ENCODE results near the gene ZFPL1. TPM values are rescaled to one million over a fixed set of nuclear protein-coding genes. Genes with fewer than 3 reads are reported as not detected.

ZFPL1 gene
- total and polyA plus RNA-seq, 7 experiments from 2014 or later: 24.2 to 53.0 (median 39.1) TPM

DNA sequence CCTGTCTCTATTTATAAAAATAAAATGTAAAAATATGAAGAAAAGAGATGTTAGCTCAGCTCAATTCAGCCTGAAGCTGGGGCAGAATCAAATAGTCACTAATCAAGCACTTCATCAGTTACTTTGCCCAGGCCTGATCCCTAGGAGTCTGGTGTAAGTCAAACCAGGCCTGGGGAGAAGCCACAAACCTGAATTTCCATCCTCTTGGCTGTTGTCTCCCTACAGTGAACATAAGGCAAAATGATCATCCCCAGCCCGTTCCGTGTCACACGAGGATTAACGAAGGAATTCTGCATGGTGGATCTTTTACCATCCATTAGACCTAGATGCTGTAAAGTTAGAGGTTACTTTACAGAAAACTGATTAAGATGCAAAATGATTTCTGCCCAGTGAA is 19.2 kb upstream of the ZFPL1 start:
- no peaks in the 10 kb centered on the region for H3K9me3 ChIP-seq (ENCODE audit: control insufficient read depth in 2 of 3, low read length in 3 of 3)
- H3K27ac ChIP-seq (ENCODE audit: low read depth, low read length): no peak overlapping the region
- no peaks in the 10 kb centered on the region for H3K36me3 ChIP-seq (ENCODE audit: control insufficient read depth in 2 of 3, insufficient read depth in 3 of 3, low read length in 3 of 3)
- no peak overlapping the region for H3K27ac Mint-ChIP-seq
- no peak for DNase-seq
- no peaks in the 10 kb centered on the region for H3K36me3 Mint-ChIP-seq
- ATAC-seq: no peak
- no peak overlapping the region for H3K4me3 Mint-ChIP-seq
- no peaks in the 10 kb centered on the region for H3K9me3 Mint-ChIP-seq
- H3K27me3 Mint-ChIP-seq: no peaks in the 10 kb centered on the region
- H3K4me1 ChIP-seq (ENCODE audit: control insufficient read depth in 2 of 2, insufficient read depth in 2 of 2, low read length in 2 of 2): no peaks in the 10 kb centered on the region
- no peaks in the 10 kb centered on the region for H3K27me3 ChIP-seq (ENCODE audit: control insufficient read depth in 2 of 2, insufficient read depth in 2 of 2, low read length in 2 of 2)
- ChIA-PET CTCF (no interaction called here), POLR2A (no interaction called here)
- intact Hi-C loops (cut with micrococcal nuclease): no loop called here
- H3K4me1 Mint-ChIP-seq: peaks cover 0 to 14% (median 0%) of the 10 kb centered on the region in 7 donors
- no peak overlapping the region for H3K4me3 ChIP-seq (ENCODE audit: low read length)

DNA sequence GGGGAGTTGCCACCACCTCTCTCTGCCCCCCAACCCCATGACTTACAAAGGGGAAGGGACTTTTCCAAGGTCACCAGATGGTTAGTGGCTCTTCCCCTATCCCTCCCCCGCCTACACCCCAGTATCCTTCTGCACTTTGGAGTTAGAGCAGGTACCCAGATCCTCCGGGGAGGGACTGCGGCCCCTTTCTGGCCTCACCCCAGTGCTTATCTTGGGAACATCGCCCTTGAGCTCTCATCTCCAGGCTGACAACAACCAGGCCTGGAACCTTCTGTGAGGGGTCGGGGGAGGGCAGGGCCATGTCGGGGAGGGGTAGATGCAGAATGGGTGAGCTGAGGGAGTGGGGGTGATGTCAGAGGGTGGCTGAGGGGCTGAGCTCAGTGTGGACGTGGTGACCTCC is 18.2 kb upstream of the ZFPL1 start:
- no peaks in the 10 kb centered on the region for H3K36me3 ChIP-seq (ENCODE audit: control insufficient read depth in 2 of 3, insufficient read depth in 3 of 3, low read length in 3 of 3)
- no peaks in the 10 kb centered on the region for H3K9me3 Mint-ChIP-seq
- no peak overlapping the region for H3K27ac ChIP-seq (ENCODE audit: low read depth, low read length)
- ATAC-seq (no peak), DNase-seq (no peak)
- H3K27me3 Mint-ChIP-seq: no peaks in the 10 kb centered on the region
- no peaks in the 10 kb centered on the region for H3K27me3 ChIP-seq (ENCODE audit: control insufficient read depth in 2 of 2, insufficient read depth in 2 of 2, low read length in 2 of 2)
- H3K4me3 Mint-ChIP-seq: no peak overlapping the region
- no peak overlapping the region for H3K4me3 ChIP-seq (ENCODE audit: low read length)
- H3K9me3 ChIP-seq (ENCODE audit: control insufficient read depth in 2 of 3, low read length in 3 of 3): no peaks in the 10 kb centered on the region
- no peak overlapping the region for H3K27ac Mint-ChIP-seq
- no peaks in the 10 kb centered on the region for H3K36me3 Mint-ChIP-seq
- H3K4me1 ChIP-seq (ENCODE audit: control insufficient read depth in 2 of 2, insufficient read depth in 2 of 2, low read length in 2 of 2): no peaks in the 10 kb centered on the region
- intact Hi-C loops (cut with micrococcal nuclease): no loop called here
- H3K4me1 Mint-ChIP-seq: peaks cover 0 to 7% (median 0%) of the 10 kb centered on the region in 7 donors
- POLR2A ChIA-PET: no interaction called here
- CTCF ChIA-PET: no interaction called here

DNA sequence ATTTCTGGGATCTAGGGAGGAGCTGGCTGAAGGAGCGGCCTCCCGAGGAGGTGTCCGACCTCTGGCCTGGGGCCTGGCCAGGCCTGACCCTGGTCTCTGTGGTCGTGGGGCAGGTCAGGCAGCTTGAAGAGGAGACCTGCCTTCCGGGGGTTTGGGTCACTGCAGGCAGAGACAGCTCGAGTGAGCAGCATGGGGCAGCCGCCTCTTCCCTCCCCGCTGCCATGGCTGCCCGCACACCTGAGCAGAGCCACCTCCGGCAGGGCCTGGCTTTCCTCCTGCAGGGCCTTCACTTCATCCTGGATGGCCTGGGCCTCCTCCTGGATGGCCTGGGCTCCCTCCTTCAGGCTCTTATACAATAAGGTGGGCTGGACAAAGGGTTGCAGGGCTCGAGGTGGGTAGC is 17.7 kb upstream of the ZFPL1 start:
- no peak for ATAC-seq
- ChIA-PET CTCF (no interaction called here), POLR2A (no interaction called here)
- Mint-ChIP-seq H3K4me3 (no peak overlapping the region), H3K9me3 (no peaks in the 10 kb centered on the region), H3K4me1 (peaks cover 0 to 4% (median 0%) of the 10 kb centered on the region in 7 donors), H3K27ac (no peak overlapping the region), H3K27me3 (no peaks in the 10 kb centered on the region), H3K36me3 (no peaks in the 10 kb centered on the region)
- no peak for DNase-seq
- no peak overlapping the region for H3K27ac ChIP-seq (ENCODE audit: low read depth, low read length)
- H3K4me3 ChIP-seq (ENCODE audit: low read length): no peak overlapping the region
- intact Hi-C loops (cut with micrococcal nuclease): no loop called here
- no peaks in the 10 kb centered on the region for H3K36me3 ChIP-seq (ENCODE audit: control insufficient read depth in 2 of 3, insufficient read depth in 3 of 3, low read length in 3 of 3)
- no peaks in the 10 kb centered on the region for H3K4me1 ChIP-seq (ENCODE audit: control insufficient read depth in 2 of 2, insufficient read depth in 2 of 2, low read length in 2 of 2)
- H3K27me3 ChIP-seq (ENCODE audit: control insufficient read depth in 2 of 2, insufficient read depth in 2 of 2, low read length in 2 of 2): no peaks in the 10 kb centered on the region
- H3K9me3 ChIP-seq (ENCODE audit: control insufficient read depth in 2 of 3, low read length in 3 of 3): no peaks in the 10 kb centered on the region

DNA sequence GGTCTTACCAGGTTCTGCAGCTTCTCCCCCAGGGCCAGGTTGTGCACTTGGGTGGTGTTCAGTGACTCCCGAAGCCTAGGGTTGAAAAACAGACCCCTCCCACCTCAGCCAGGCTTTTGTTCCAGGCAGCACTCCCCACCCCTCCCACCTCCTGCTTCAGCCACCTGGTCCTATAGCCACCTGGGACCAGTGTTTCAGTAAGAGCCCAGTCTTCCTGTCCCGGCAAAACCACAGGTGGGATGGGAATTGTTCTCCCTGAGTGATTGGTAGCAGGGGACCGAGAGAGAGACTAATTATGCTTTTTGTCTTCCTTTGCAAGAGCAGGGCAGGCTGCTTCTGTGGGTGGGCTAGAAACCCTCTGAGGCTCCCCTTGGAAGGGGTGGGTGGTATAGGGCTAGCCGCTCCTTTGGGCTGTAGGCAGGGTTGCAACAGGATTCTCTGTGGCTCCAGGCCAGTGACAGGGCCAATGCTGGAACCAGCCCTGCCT is 17.2 kb upstream of the ZFPL1 start:
- intact Hi-C loops (cut with micrococcal nuclease): no loop called here
- ChIA-PET CTCF (no interaction called here), POLR2A (no interaction called here)
- no peak overlapping the region for H3K4me3 Mint-ChIP-seq
- peaks cover 0 to 4% (median 0%) of the 10 kb centered on the region in 7 donors for H3K4me1 Mint-ChIP-seq
- no peaks in the 10 kb centered on the region for H3K9me3 Mint-ChIP-seq
- no peaks in the 10 kb centered on the region for H3K36me3 Mint-ChIP-seq
- H3K9me3 ChIP-seq (ENCODE audit: control insufficient read depth in 2 of 3, low read length in 3 of 3): no peaks in the 10 kb centered on the region
- H3K27ac ChIP-seq (ENCODE audit: low read depth, low read length): no peak overlapping the region
- no peaks in the 10 kb centered on the region for H3K27me3 ChIP-seq (ENCODE audit: control insufficient read depth in 2 of 2, insufficient read depth in 2 of 2, low read length in 2 of 2)
- no peaks in the 10 kb centered on the region for H3K4me1 ChIP-seq (ENCODE audit: control insufficient read depth in 2 of 2, insufficient read depth in 2 of 2, low read length in 2 of 2)
- H3K4me3 ChIP-seq (ENCODE audit: low read length): no peak overlapping the region
- no peak overlapping the region for H3K27ac Mint-ChIP-seq
- no peaks in the 10 kb centered on the region for H3K36me3 ChIP-seq (ENCODE audit: control insufficient read depth in 2 of 3, insufficient read depth in 3 of 3, low read length in 3 of 3)
- no peaks in the 10 kb centered on the region for H3K27me3 Mint-ChIP-seq
- DNase-seq: peak in 1 of 9 donors; percentile 3
- ATAC-seq: no peak

DNA sequence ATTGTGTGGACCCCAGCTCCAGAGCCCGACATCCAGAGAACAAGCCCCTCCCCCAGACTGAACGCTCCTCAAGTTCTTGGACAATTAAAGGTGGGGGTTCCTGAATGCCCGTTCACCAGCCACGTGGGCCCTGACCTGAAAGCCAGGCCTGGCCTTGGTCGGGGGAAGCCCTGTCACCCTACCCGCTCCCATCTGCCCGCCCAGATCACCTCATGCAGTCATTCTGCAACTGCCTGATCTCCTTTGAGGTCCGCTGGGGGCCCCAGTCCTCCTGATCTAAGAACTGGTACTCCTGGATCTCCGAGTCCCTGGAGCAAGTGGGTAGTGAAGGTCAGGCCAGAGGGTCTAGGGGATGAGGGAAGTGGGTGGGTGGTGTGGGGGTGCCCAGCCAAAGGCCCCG is 16.6 kb upstream of the ZFPL1 start:
- Histone ChIP-seq H3K36me3 (ENCODE audit: control insufficient read depth in 2 of 3, insufficient read depth in 3 of 3, low read length in 3 of 3) (no peaks in the 10 kb centered on the region), H3K4me3 (ENCODE audit: low read length) (no peak overlapping the region), H3K4me1 (ENCODE audit: control insufficient read depth in 2 of 2, insufficient read depth in 2 of 2, low read length in 2 of 2) (no peaks in the 10 kb centered on the region), H3K27ac (ENCODE audit: low read depth, low read length) (no peak overlapping the region), H3K9me3 (ENCODE audit: control insufficient read depth in 2 of 3, low read length in 3 of 3) (no peaks in the 10 kb centered on the region), H3K27me3 (ENCODE audit: control insufficient read depth in 2 of 2, insufficient read depth in 2 of 2, low read length in 2 of 2) (no peaks in the 10 kb centered on the region)
- Mint-ChIP-seq H3K27me3 (no peaks in the 10 kb centered on the region), H3K4me3 (no peak overlapping the region), H3K9me3 (no peaks in the 10 kb centered on the region), H3K4me1 (peaks cover 0 to under 1% (median 0%) of the 10 kb centered on the region in 7 donors), H3K36me3 (no peaks in the 10 kb centered on the region), H3K27ac (no peak overlapping the region)
- CTCF ChIA-PET: no interaction called here
- POLR2A ChIA-PET: no interaction called here
- DNase-seq (peak in 1 of 9 donors; percentile 3), ATAC-seq (no peak)
- intact Hi-C loops (cut with micrococcal nuclease): no loop called here

DNA sequence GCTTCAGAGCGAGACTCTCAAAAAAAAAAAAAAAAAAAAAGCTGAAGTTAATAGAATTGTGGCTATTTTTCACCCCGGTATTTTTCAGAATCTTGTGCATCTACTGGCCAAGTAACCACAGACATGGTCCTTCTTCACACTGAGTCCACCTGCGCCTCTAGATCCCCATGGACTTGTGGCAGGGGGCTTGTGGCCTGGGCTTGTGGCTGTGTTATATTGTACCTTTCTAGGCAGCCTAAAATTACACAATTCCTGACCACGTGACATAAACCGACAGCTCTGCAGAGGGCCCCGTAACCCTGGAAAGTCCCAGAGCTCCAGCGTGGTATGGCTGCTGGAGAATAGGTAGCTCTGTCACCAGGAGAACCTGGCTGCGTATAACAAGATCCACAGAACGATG is 14.8 kb upstream of the ZFPL1 start:
- CTCF ChIA-PET: no interaction called here
- Mint-ChIP-seq H3K27me3 (no peaks in the 10 kb centered on the region), H3K4me1 (peaks cover 0 to 3% (median 0%) of the 10 kb centered on the region in 7 donors), H3K27ac (no peak overlapping the region), H3K9me3 (no peaks in the 10 kb centered on the region), H3K4me3 (no peak overlapping the region), H3K36me3 (no peaks in the 10 kb centered on the region)
- ATAC-seq (no peak), DNase-seq (no peak)
- POLR2A ChIA-PET: no interaction called here
- no peak overlapping the region for H3K4me3 ChIP-seq (ENCODE audit: low read length)
- no peaks in the 10 kb centered on the region for H3K9me3 ChIP-seq (ENCODE audit: control insufficient read depth in 2 of 3, low read length in 3 of 3)
- no peaks in the 10 kb centered on the region for H3K27me3 ChIP-seq (ENCODE audit: control insufficient read depth in 2 of 2, insufficient read depth in 2 of 2, low read length in 2 of 2)
- intact Hi-C loops (cut with micrococcal nuclease): no loop called here
- H3K27ac ChIP-seq (ENCODE audit: low read depth, low read length): no peak overlapping the region
- H3K36me3 ChIP-seq (ENCODE audit: control insufficient read depth in 2 of 3, insufficient read depth in 3 of 3, low read length in 3 of 3): no peaks in the 10 kb centered on the region
- H3K4me1 ChIP-seq (ENCODE audit: control insufficient read depth in 2 of 2, insufficient read depth in 2 of 2, low read length in 2 of 2): no peaks in the 10 kb centered on the region

DNA sequence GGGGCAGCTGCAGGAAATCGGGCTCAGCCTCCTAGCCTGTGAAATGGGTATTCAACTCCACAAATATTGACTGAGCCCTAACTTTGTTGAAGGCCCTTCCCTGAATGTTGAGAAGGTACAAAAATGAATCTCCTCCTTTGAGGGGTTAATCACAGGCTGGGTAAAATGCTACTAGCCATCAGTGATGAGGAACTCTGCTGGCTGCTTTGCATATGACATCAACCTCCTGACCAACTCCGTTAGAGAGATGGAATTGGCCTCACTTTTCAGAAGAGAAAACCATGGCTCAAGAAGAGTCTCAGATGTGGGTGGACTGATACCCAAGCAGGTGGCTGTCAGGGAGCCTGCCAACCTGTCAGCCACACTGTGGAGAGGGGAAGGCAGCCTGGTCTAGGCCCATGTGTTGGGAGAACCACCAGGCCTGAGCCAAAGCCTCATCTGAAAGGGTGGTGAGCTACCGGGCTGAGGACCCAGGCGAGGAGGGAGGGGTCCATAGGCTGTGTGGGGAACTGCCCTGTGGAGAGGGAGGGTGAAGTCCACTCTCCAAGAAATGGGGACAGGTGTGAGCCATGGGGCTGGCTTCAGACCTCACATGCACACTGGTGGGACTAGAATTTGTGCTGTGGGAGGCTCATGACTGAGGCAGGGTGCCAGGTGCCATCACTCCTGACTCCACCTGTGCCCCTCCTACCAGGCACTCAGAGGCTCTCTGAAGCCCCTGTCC is 12.0 kb upstream of the ZFPL1 start:
- H3K9me3 Mint-ChIP-seq: no peaks in the 10 kb centered on the region
- ATAC-seq (no peak), DNase-seq (no peak)
- peaks cover 0 to 10% (median 0%) of the 10 kb centered on the region in 7 donors for H3K4me1 Mint-ChIP-seq
- no peaks in the 10 kb centered on the region for H3K9me3 ChIP-seq (ENCODE audit: control insufficient read depth in 2 of 3, low read length in 3 of 3)
- H3K27me3 Mint-ChIP-seq: no peaks in the 10 kb centered on the region
- ChIA-PET CTCF (interaction anchor here (0.7 kb wide), 1 partner anchor 137 kb away, joined by 4 read pairs; no protein-coding TSS in a partner anchor), POLR2A (no interaction called here)
- peaks cover 0 to 2% (median 0%) of the 10 kb centered on the region in 5 donors for H3K36me3 Mint-ChIP-seq
- peak overlapping the region in 1 of 9 donors; percentile 32 for H3K27ac Mint-ChIP-seq
- H3K27ac ChIP-seq (ENCODE audit: low read depth, low read length): no peak overlapping the region
- no peak overlapping the region for H3K4me3 Mint-ChIP-seq
- intact Hi-C loops (cut with micrococcal nuclease): no loop called here
- no peaks in the 10 kb centered on the region for H3K4me1 ChIP-seq (ENCODE audit: control insufficient read depth in 2 of 2, insufficient read depth in 2 of 2, low read length in 2 of 2)
- H3K36me3 ChIP-seq (ENCODE audit: control insufficient read depth in 2 of 3, insufficient read depth in 3 of 3, low read length in 3 of 3): no peaks in the 10 kb centered on the region
- H3K27me3 ChIP-seq (ENCODE audit: control insufficient read depth in 2 of 2, insufficient read depth in 2 of 2, low read length in 2 of 2): no peaks in the 10 kb centered on the region
- H3K4me3 ChIP-seq (ENCODE audit: low read length): no peak overlapping the region
